Gastrocnemius medialis (tissue), 4 donors: ENCODE results near the gene LIN28B.

Experiments used
- CTCF ChIP-seq, 5 experiments: fragments of 450-650 bp in 3 of 5; fragments of 200-600 bp in 2 of 5; sonication (generic) in 2 of 5; IDR thresholded peaks in 4 of 5; conservative IDR thresholded peaks in 1 of 5; 1 replicate in 4 of 5; 2 replicates in 1 of 5; pipeline ENCODE4 v1.5.1; 2016 to 2019; ENCODE audit warnings: antibody characterized with exemption in 5 of 5, mild to moderate bottlenecking in 3 of 5, moderate library complexity in 3 of 5
- POLR2A ChIP-seq, 2 donors: fragments of 450-650 bp; IDR thresholded peaks; one replicate each; pipeline ENCODE4 v1.6.1; 2017; ENCODE audit warnings: antibody characterized with exemption in 2 of 2, mild to moderate bottlenecking in 2 of 2, moderate library complexity in 2 of 2

- TF ChIP-seq CTCF (IDR thresholded peaks at IDR 0.05 in 4 of 5, conservative IDR thresholded peaks at IDR 0.05 in 1 of 5) (peak in 1 of 5 experiments; percentile 2), POLR2A (IDR thresholded peaks at IDR 0.05) (no peak)
Measured at GRCh38 chr6:104941729-104942091, 15.2 kb upstream of the LIN28B start.
